HS-5 (cell line): ENCODE measurements around the gene GRXCR1.

Experiments used
- DNase-seq: peaks from one replicate; pipeline ENCODE4 v3.0.0-alpha.2; 2012; ENCODE audit warnings: low read depth

Gene GRXCR1

GRCh38 chr4:42892413-42892812 is at the start of gene GRXCR1:
GRXCR1 (plus strand) TSS chr4:42892713; CDS start chr4:42893267, 554 bp downstream.
- DNase-seq, result no peak

- no peak for DNase-seq
Observed at GRCh38 chr4:42843694-42844093, 48.8 kb upstream of the GRXCR1 start.

DNA sequence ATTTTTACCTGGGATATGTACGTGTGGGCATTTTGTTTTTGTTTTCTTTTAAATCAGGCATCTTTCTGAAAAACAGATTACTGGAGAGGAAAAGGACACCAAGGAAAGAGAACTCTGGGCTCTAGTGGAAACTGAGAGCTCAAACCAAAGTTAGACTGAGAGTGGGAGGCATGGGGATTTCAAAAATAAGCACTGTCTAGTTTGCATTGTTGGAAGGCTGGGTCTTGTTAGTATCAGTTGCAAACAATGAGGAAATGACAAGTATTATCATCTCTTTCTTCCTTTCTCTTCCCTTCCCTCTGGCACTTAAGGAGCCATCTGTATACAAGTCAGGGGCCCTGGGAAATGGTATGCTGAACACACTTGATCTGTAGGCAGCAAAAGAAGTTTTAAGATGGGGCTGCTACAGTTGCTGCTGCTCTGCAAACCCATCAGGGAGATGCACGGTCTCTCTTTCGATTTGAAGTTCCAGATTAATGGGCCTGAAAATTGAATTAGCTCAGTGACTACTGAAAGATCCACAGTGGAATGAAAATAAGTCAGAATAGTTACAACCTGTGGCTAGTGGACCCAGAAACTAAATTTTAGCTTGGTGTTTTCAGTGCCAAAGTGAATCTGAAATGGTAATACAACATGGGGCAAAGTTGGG is 48.0 kb upstream of the GRXCR1 start:
- no peak for DNase-seq

- no peak for DNase-seq
Observed at GRCh38 chr4:42845586-42845985, 46.9 kb upstream of the GRXCR1 start.

DNA sequence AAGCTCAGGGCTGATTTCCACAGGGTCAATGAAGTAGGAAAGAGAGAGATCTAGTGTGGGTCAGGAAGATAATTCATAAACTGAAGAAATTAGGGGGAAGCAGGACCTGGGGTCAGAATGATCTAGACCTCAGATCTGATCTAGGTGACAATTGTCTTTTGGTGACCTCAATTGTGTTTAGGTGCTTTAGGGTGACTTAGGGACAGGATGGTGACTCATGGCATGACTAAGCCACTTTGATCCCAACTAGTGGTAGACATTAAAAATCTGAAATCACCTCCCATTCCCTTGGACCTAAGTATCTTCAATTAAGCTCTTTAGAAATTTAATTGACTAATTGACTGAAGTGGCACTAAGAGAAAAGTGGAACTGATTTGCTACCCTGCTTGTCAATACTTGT is 36.7 kb upstream of the GRXCR1 start:
- no peak for DNase-seq

DNA sequence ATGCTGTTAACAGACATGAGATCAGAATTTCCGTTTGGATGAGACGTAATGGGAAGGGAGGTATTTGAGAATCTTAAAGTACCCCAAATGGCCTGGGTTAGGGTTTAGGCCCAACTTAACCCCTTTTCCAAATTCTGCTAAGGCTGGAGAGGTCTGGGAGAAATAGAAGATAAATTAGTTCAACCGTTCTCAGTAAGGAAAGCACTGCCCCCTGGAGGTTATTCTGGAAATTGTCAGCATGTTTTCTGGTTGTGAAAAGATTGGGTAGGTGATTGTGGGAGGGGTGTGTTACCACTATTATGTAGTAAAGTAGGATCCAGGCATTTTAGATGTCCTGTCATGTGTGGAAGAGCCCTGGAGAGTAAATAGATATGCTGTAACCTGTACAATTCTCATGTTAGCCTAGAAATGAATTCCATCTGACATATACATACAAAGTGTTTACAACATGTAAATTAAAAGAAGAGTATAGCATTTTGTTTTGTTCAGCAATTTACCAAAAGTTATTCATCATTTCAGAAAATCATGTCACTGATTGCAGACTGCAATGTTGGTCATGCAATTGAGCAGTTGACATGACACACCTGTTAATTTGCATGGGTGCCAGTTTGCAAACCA is 26.8 kb upstream of the GRXCR1 start:
- no peak for DNase-seq

DNA sequence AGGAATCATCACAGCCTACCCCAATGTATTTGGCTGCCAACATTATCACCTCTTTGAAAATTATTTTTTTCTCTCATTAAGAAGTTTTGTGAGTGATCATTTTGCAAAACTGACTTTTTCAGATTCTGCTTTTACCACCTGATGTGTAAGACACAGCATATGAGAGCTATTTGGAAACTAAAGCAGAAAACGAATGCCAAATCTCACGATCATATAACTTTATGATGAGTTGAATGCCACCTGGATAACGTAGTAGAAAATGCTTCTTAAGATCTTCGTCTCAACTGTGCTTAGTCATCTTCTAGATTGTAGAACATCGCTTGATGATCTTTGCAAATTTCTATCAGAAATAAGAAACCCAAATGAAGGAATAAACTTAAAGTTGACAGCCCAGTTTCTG is 21.3 kb upstream of the GRXCR1 start:
- no peak for DNase-seq

DNA sequence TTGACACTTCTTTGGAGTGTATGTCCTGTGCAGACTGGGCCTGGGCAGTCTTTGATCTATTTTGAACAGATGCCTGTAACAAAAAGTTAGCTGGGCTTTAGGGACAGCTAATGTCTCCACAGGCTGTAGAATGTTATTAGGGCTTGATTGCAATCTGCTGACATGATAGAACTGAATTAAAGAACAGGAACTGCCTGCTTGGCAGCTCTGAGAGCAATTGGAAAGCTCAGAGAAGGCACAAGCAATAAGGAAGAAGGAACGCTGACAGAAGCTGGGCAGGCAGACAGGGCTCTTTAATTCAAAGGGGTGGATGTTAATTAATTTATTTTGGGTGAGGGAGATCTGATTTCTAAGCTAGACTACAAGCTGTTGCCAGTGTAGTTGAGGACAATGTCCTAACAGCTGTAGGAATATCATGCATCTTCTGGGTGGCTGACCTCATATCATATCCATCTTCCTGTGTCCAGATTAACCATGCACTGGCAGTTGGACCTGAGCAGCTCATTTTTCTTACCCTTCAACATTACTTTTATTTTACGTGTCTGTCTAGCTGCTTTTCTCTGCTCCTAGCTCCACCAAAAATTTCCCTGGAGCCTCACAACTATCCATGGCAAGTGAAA is 20.7 kb upstream of the GRXCR1 start:
- no peak for DNase-seq

DNA sequence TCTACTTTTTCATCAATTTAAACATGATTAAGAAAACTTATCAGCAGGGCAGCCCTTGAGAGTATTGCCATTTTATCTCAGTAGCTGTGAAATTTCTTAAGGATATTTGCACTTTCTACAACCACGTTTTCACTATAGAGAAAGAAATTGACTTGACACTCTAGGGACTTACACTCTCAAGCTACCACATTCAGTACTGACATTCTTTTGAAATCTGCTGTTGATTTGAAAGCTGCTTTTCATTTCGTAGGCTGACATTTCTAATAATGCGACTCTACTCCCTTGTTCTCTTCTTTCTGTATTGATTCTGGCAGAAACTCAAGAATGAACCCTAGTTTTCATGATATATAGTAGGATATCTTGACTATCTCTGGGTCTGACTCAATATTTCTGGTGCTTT is 13.7 kb upstream of the GRXCR1 start:
- DNase-seq, result no peak

- no peak for DNase-seq
Observed at GRCh38 chr4:42881253-42881652, 11.3 kb upstream of the GRXCR1 start.

GRCh38 chr4:42891644-42892043 is 869 bp upstream of the GRXCR1 start:
- DNase-seq, result no peak

GRCh38 chr4:42895452-42895851 is 2.9 kb downstream of the GRXCR1 start:
- DNase-seq, result no peak

GRCh38 chr4:42904986-42905385 is 12.5 kb downstream of the GRXCR1 start:
- DNase-seq, result no peak

DNA sequence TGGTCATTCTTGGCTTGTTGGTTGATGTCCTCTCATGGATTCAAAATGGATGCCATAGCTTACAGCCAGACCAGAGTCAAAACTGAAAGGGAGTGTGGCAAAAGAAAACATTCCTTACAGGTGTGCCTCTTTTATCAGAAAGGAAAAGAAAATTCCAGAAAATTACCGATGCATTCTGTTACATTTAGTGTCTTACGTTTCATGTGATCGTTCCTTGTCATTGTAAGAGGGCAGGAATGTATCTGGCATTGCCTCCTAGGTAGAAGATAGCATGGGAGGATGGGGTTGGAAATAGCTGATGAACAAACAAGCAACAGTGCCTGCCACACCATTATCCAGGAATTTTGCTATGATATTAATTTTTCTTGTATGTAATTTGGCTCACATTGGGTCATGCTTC is 13.1 kb downstream of the GRXCR1 start:
- no peak for DNase-seq

GRCh38 chr4:42906341-42906740 is 13.8 kb downstream of the GRXCR1 start:
- no peak for DNase-seq

GRCh38 chr4:42906891-42907759 is 14.6 kb downstream of the GRXCR1 start:
- DNase-seq, result peak; percentile 41

DNA sequence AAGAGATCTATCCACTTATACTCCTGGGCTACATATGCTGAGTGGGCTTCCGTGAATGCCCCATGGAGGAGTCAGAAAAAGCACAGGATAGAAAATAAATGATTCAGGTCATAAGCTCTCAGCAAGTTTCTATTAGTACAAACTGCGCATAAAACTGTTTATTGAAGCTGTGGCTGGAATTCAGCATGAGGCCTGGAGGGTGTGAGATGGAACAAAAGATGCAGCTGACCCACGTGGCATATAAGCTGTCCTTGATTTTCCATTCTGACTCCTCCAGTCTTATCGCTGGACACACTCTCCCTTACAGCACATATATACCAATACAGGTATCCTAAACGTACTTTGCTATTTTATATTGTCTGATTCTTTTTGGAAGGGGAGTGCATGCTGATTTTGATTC is 17.9 kb downstream of the GRXCR1 start:
- no peak for DNase-seq

DNA sequence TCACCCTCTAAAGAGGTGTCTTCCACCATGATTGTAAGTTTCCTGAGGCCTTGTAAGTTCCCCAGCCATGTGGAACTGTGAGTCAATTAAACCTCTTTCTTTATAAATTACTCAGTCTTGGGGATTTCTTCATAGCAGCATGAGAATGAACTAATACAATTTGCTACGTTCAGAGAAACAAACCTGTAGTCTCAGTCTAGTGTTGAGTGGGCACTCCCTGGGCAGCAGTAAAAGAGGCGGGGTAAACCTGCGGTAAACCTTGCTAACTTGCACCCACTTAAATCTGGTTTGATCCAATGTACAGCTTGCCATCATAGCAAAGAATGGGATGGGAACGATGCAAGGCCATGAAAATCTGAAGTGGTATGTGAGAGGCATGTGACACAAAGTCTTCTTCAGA is 22.4 kb downstream of the GRXCR1 start:
- DNase-seq, result no peak

GRCh38 chr4:42915484-42915883 is 23.0 kb downstream of the GRXCR1 start:
- DNase-seq, result peak; percentile 86

DNA sequence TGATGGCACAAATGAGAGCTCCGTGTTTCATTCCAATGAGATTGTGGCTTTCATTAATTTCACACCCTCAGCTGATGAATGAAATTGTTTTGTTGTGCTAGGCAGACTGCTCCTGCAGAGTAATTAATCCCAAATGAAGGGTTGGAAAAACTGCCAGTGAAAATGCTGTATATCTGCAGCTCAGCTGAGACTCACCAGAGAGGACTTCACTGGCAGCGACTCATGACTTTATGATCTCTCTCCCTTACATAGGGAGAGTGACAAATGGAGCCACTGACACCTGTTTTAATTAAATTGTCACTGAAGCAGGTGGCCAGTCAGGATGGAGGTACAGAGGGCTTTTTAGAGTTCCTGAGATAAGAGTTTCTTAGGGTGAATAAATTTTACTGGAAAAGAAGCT is 24.8 kb downstream of the GRXCR1 start:
- DNase-seq, result no peak

GRCh38 chr4:42923431-42923830 is 30.9 kb downstream of the GRXCR1 start:
- DNase-seq, result no peak

DNA sequence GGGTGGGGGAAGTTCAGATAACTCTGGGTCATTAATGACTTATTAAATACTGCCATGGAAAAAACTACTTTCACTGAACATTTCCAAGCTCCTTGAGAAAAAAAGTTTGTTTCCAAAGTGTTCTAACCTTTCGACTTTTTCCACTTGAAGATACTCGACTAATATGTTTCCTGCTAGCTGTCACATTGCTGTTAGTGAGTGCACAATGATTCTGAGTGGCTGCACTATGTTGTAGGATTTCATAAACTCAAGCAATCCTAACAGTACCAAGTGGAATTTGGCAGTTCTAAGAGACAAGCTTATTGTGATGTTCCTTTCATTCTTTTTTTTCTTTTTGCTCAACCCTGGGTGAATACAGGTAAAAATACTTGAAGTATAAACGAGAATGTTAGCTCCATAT is 33.4 kb downstream of the GRXCR1 start:
- DNase-seq, result no peak

- DNase-seq, result peak; percentile 4
Observed at GRCh38 chr4:42927946-42928345, 35.4 kb downstream of the GRXCR1 start.
